RPMI8226 (cell line): Measurements from ENCODE around the gene MPV17L2.

ENCODE experiments used
- DNase-seq: peaks from one replicate; pipeline ENCODE4 v3.0.0-alpha.2; 2015

MPV17L2 gene

DNA sequence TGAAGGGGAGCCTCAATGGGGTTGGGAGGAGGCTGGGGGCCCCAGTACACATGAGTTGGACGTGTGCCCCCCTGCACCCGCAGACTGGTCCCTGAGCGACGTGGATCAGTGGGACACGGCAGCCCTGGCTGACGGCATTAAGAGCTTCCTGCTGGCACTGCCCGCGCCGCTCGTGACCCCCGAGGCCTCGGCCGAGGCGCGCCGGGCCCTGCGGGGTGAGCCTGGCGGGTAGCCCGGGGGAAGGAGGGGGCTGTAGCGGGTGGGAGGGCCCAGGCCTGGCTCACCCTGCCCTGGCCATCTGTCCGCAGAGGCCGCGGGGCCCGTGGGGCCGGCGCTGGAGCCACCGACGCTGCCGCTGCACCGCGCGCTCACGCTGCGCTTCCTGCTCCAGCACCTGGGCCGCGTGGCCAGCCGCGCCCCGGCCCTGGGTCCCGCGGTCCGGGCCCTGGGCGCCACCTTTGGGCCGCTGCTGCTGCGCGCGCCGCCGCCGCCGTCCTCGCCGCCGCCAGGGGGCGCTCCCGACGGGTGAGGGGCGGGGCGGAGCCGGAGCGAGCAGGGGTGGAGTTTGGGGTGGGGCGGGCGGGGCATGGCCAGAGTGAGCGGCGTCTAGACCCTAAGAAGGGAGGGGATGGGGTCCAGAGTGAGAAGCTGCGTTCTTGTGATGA, 31.9 kb upstream of the MPV17L2 start:
- DNase-seq: peak; percentile 88

DNA sequence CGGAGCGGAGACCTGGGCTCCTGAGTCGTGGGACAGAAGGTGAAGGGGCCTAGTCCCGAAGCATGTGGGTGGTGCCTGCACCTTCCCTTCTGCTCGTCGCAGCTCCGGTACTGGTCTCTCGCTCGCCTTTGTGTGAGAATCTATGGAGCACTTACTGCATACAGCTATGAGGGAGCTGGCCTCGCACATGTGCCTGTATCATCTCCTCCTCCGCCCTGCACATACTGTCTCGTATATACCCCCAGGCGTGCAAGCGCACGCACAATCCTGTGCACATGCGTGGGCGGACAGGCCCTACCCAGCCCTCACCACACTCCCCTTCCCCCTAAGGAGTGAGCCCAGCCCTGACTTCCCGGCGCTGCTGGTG, 31.4 kb upstream of the MPV17L2 start:
- DNase-seq: no peak

DNA sequence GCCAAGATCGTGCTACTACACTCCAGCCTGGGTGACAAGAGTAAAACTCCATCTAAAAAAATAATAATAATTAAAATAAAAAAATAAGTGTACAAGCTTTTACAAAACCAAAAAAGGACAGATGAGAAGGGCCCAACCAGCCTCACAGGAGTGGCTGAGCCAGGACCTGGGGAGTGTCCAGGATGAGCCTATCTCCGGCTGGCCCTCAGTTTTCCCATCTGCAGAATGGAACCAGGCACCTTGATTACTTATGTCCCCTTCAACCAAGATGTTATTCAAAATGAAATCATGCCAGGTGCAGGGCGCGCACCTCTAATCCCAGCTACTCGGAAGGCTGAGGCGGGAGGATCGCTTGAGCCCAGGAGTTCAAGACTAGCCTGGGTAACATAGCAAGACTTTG, 28.9 kb upstream of the MPV17L2 start:
- no peak for DNase-seq

DNA sequence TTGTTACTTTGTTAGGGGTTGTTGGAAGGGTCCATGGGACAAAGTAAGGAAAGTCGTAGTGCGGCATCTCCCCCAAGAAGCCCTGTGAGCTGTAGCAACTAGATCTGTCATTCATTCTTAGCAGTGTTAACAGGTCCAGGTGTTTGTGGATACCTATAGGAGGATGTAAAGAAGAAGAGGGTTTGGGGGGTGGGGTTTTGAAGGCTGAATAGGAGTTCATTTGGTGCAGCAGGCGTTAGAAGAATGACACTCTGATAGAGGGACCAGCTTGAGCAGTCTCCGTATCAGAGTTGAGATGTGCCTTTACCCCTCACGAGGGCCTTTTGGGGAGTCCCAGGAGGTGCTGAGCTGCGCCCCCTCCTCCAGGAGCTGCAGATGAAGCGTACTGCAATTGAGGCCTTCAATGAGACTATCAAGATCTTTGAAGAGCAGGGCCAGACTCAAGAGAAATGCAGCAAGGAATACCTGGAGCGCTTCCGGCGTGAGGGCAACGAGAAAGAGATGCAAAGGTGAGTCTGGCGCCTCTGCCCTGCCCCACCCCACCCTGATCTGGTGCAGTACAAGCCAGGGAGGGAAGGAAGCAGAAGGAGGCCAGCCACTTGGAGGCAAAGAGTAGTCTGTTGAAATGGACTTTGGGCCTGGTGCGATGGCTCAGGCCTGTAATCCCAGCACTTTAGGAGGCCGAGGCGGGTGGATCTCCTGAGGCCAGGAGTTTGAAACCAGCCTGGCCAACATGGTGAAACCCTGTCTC, 27.0 kb upstream of the MPV17L2 start:
- no peak for DNase-seq

DNA sequence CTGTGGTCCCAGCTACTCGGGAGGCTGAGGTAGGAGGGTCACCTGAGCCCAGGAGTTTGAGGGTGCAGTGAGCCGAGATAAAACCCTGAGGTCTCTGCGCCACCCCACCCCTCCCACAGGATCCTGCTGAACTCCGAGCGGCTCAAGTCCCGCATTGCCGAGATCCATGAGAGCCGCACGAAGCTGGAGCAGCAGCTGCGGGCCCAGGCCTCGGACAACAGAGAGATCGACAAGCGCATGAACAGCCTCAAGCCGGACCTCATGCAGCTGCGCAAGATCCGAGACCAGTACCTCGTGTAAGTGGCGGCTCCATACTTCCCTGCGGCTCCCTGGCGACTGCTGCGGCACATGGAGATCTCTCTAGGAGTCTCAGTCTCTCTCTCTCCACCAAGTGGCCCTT, 26.0 kb upstream of the MPV17L2 start:
- no peak for DNase-seq

DNA sequence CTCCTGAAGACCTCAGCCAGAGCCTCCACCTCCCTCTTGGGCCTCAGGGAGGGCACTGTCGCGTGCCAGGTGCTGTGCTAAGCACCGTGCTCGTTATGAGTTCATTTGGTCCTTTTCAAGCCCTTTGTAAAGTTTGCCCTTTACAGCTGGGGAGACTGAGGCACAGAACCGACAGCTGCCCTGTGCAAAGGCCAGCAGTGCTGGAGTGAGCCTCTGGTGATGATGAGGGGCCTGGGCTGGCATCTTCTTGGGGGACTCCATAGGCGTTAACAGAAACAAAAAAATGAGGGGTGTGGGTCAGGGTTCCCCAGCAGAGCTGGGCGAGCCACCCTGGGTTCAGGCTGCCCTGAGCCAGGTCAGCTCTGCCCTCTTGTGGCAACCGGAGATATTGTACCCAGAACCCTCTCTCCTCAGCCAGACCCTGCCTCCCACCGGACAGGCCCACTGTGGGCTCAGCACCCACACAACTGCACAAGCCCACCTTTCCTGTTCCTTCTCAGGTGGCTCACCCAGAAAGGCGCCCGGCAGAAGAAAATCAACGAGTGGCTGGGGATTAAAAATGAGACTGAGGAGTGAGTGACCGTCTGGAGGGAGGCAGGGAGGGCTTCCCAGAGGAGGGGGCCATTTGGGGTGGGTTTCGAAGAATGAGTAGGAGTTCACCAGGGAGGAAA, 24.9 kb upstream of the MPV17L2 start:
- peak; percentile 67 for DNase-seq

DNA sequence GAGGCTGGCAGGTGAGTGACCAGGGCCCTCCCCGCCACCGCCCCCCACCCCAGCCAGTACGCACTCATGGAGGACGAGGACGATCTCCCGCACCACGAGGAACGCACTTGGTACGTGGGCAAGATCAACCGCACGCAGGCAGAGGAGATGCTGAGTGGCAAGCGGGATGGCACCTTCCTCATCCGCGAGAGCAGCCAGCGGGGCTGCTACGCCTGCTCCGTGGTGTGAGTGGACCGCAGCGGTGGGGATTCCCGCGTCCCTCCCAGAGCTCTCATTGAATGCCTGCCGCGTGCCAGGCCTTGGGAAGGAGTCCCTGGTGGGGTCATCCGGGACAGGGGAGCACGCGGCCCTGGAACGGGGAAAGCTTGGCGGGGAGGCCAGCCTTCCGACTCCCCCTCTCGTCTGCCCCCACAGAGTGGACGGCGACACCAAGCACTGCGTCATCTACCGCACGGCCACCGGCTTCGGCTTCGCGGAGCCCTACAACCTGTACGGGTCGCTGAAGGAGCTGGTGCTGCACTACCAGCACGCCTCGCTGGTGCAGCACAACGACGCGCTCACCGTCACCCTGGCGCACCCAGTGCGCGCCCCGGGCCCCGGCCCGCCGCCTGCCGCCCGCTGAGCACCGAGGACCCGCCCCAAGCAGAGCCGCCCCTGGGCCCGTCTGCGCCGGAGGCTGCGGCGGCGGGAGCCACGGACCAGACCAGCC, 24.2 kb upstream of the MPV17L2 start:
- no peak for DNase-seq

DNA sequence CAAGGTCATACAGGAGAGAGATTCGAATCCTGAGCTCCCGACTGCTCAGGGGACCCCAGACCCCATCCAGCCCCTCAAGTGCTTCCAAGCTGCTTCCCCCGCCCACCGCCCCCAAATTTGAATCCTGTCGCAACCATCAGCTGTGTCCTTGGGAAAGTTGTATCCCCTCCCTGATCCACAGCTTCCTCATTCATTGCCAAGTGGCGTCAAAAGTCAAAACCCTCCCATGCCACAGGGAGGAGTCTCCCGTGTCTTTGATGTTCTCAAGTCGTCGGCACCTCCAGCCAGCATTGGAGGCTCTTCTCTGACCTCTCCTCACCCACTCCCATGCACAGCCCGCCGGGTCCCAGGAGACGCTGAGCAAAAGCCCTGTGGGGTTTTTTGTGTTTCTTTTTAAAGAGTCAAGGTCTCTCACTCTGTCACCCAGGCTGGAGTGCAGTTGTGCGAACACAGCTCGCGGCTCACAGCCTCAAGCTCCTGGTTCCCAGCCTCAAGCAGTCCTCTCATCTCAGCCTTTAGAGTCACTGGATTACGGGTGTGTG, 22.2 kb upstream of the MPV17L2 start:
- DNase-seq: no peak

DNA sequence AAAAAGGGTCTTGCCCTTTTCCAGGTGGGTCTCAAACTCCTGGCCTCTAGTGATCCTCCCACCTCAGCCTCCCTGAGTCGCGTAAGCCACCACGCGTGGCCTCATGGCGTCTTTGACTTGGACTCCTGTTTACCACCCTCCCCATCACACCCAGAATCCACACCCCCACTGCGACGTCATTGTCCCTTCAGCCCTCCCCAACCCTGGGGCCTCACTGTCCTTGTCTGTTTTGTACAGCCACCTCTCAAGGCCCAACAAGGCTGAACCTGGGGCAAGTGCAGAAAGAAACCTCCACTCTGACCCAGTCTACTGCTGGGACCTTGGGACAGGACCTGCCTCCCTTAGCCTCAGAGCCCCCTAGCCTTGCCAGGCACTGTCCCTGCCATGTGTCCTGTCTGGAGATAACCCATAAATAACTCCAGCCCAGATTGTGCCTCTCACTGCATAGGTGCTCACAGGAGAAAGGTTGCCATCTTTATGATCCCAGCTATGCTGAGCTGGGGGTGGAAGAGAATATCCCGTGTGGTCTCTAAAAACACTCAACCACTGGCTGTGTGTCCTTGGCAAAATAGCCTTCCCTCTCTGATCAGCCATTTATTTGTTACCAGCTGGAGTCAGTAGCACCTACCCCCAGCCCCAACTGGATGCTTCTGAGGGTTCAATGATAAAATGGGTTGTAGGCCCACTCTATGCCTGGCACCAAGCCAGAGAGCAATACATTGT, 21.3 kb upstream of the MPV17L2 start:
- no peak for DNase-seq

DNA sequence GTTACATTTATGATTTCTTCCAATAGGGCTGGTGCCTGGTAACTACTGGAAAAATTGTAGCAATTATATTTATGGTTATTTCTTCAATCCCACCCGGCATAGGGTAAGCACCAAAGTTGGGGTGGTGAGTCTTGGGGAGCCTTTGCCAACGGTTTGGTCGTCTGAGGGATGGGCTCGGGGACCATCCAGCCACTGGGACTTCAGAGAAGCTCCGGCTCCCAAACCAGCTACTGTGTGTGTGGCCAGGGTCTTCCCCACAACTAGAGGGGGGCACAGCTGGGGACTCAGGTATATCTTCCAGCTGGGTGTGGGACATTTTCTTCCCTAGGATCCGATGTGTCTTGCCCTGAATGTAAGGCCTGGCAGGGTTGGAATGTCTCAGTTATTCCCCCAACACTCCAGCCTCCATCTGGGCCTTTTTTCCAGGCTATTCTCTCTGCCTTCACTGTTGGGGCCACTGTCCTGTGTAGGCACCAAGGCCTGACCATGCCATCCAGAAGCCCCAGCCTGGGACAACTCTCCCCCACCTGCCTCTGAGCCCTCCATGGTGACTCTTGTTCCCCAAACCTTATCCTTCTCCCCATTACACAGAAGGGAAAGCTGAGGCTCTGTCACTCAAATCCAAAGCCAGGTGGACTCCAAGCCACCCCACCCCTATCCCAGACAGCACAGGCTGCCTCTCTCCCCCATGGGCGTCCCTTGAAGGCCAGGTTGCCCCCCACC, 20.5 kb upstream of the MPV17L2 start:
- DNase-seq: no peak

DNA sequence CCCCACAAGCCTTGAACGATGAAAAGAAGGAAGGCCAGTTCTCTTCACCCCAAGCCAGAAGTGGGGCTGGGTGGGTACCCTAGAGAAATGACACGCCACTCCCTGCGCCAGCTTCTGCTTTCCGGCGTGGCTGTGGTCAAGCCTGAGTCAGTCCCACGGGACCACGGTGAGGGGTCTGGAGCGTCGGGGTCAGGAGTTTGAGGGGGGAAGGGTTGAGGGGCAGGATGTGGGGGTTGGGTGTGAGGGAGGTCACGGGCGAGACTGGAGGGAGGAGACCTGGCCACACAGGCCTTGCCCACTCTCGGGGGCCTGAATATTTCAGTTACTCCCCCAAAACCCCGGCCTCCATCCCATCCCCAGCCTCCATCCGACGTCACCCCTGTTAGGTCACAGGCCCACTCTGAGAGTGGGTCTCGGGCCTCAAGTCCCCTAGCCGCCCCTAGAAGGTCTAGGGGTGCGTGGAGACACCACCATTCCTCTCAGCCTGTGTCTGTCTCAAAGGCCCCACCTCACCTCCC, 19.9 kb upstream of the MPV17L2 start:
- no peak for DNase-seq

DNA sequence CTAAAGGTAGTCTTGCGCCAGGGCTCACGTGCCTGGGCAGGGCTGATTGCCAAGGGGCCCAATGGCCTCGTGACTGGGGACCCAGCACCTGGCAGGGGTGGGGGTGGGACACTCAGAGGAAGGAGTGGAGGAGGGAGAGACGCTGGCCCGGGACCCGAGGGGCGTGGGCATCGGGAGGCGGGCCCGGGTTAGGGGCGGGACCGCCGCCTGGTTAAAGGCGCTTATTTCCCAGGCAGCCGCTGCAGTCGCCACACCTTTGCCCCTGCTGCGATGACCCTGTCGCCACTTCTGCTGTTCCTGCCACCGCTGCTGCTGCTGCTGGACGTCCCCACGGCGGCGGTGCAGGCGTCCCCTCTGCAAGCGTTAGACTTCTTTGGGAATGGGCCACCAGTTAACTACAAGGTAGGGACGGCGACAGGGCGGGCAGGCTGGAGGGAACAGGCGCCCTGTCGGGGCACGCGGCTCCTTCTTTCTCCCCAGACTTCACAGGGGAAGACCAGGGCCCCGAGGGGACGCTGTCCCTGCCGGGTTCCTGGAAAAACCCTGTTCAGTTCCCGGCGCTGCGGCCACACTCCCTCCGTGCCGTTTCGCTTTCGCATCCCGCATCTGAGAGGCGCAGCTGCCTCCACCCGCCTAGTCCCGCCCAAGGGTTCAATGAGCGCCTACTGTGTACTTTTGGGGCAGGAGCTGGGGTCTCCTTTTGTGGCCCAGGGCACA, 19.3 kb upstream of the MPV17L2 start, which contains the start of gene IFI30:
IFI30 (plus strand) TSS at position 242 of the 717 bp plus-strand sequence; CDS start at position 271, 29 bp downstream.
- DNase-seq: peak; percentile 97

DNA sequence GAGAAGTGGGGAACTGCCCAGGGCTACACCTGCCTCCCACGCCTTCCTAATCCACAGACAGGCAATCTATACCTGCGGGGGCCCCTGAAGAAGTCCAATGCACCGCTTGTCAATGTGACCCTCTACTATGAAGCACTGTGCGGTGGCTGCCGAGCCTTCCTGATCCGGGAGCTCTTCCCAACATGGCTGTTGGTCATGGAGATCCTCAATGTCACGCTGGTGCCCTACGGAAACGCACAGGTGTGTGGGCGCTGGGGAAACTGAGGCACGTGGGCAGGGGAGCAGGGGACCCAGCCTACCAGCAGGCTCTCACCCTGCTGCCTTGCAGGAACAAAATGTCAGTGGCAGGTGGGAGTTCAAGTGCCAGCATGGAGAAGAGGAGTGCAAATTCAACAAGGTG, 18.0 kb upstream of the MPV17L2 start:
- DNase-seq: no peak

DNA sequence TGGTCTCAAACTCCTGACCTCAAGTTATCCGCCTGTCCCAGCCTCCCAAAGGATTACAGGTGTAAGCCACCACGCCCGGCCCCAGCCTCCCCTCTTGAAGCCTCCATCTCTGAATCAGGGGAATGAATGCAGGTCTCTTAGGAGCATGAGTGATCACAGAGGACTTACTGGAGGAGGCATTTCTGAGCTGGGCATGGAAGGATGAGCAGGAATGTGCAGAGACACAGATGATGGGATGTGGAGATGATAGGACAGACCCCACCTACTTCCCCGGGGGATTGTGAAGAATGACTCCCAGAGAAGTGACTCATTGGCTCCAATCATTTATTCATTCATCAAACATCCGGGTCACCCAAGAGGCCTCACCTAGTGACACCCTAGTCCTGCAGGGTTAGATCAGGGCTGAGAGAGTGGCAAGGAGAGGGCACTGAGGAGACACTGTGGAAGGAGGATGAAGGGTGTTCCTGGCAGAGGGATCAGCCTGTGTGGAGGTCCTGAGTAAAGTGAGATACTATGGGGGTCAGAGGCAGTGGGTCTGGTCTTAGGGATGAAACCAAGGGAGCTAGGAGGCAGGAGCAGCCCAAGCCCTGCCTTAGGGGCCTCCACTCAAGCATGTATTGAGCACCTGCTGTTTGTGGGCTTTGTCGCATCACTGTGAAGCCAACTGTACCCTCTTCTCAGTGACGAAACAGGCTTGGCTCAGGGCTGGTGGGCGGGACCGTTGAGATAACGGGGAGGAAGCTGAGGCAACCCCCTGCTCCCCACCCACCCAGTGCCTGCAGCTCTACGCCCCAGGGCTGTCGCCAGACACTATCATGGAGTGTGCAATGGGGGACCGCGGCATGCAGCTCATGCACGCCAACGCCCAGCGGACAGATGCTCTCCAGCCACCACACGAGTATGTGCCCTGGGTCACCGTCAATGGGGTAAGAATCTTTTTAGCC, 16.4 kb upstream of the MPV17L2 start:
- DNase-seq: no peak

DNA sequence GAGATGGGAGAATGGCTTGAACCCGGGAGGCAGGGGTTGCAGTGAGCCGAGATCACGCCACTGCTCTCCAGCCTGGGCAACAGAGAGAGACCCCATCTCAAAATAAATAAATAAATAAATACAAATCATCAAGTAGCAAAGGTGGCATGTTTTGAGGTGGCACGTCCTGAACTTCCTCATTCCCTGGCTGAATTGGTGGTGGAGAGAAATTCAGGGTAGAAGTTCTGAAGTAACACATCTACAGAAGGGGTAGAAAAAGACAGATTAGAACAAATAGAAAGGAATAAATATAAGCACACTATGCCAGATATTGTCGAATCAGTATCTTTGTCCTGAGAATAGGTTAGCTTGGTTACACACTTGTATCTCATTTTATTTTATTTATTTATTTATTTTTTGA, 13.1 kb upstream of the MPV17L2 start:
- no peak for DNase-seq

DNA sequence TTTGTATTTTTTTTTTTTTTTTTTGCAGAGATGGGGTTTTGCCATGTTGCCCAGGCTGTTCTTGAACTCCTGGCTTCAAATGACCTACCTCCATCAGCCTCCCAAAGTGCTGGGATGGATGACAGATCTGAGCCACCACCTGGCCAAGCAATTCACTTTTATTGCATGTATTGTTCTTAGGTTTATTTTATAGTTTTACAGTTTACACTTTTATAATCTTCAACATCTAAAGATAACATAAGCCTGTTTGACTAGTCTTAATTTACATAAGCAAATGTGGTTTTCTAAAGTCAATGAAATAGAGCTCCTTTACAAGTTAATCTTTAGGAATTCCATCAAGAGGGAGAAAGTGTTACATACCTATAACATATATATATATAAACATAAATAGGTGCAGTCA, 9.5 kb upstream of the MPV17L2 start:
- no peak for DNase-seq

DNA sequence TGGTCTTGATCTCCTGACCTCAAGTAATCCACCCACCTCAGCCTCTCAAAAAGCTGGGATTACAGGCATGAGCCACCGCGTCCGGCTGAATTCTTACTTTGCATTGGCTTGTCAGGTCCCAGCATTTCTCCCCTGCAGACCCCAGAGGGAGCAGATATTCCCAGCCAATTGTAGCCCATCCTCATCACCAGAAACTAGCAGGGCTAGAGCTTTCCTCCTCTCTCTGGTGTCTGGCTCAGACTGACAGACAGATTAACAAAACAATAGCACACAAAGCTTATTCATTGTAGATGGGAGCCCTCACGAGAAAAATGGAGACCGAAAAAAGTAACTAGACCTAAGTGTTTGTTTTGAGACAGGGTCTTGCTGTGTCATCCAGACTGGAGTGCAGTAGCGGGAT, 7.5 kb upstream of the MPV17L2 start:
- no peak for DNase-seq

DNA sequence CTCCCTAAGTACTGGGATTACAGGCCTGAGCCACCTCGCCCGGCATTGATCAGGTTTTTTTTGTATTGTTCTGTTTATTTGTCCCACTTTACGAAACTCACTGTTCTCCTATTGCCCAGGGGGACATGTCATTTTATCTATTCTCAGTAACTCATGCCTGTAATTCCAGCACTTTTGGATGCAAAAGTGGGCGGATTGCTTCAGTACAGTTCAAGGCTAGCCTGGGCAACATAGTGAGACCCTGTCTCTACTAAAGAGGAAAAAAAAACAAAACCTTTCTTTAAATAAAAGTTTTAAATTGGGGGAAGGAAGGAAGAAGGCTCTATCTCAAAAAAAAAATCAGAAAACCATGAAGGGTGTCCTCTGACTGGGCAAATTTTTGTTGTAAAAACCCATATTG, 2.7 kb upstream of the MPV17L2 start:
- no peak for DNase-seq

DNA sequence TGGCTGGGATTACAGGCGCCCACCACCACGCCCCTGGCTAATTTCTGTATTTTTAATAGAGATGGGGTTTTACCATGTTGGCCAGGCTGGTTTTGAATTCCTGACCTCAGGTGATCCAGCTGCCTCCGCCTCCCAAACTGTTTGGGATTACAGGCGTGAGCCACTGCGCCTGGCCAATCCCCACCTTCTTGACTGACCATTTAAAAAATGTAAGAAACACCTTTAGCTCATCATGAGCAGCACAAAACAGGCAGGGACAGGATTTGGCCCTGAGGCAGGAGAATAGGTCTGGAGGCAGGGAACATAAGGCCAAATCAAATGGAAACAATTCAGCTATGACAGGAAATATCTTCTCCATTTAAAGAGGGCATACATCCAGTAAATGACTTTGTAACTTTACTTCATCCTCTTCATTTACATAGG, 1.4 kb upstream of the MPV17L2 start:
- DNase-seq: no peak
